WTC11 (cell line): ENCODE data around the gene USP34.
"Not testable (repeated sequence)": the region's sequence is repeated elsewhere in the genome, so short reads cannot be mapped to it uniquely, and the experiment has no call there.

ENCODE experiments used
- CREM ChIP-seq: sonication (generic); formaldehyde crosslinking; IDR thresholded peaks from 2 replicates; pipeline ENCODE4 v1.8.1; 2022; ENCODE audit warnings: mild to moderate bottlenecking, missing genetic modification reagents, moderate library complexity
- CTCF ChIP-seq: fragments of 200-600 bp; IDR thresholded peaks from 2 replicates; pipeline ENCODE4 v1.8.0; 2022; ENCODE audit warnings: antibody characterized with exemption
- ESRRA ChIP-seq: sonication (generic); formaldehyde crosslinking; IDR thresholded peaks from 2 replicates; pipeline ENCODE4 v1.8.1; 2022; ENCODE audit warnings: mild to moderate bottlenecking, missing genetic modification reagents, borderline replicate concordance
- RELA ChIP-seq: sonication (generic); formaldehyde crosslinking; IDR thresholded peaks from 2 replicates; pipeline ENCODE4 v1.8.1; 2022; ENCODE audit warnings: missing genetic modification reagents, mild to moderate bottlenecking, borderline replicate concordance
- SMAD3 ChIP-seq: sonication (generic); formaldehyde crosslinking; IDR thresholded peaks from 2 replicates; pipeline ENCODE4 v1.8.0; 2022; ENCODE audit warnings: missing genetic modification reagents, mild to moderate bottlenecking, borderline replicate concordance
- TCF7 ChIP-seq: sonication (generic); formaldehyde crosslinking; IDR thresholded peaks from 2 replicates; pipeline ENCODE4 v1.8.0; 2022; ENCODE audit warnings: mild to moderate bottlenecking, low read depth, missing genetic modification reagents, moderate library complexity
- TP53 ChIP-seq: sonication (generic); formaldehyde crosslinking; IDR thresholded peaks from 2 replicates; pipeline ENCODE4 v1.8.1; 2023; ENCODE audit warnings: mild to moderate bottlenecking, missing genetic modification reagents
- USF2 ChIP-seq: sonication (generic); formaldehyde crosslinking; IDR thresholded peaks from 2 replicates; pipeline ENCODE4 v1.8.1; 2023; ENCODE audit warnings: mild to moderate bottlenecking, missing genetic modification reagents, moderate library complexity
- ZNF121 ChIP-seq: sonication (generic); formaldehyde crosslinking; IDR thresholded peaks from 2 replicates; pipeline ENCODE4 v1.8.0; 2023; ENCODE audit warnings: missing genetic modification reagents

GRCh38 chr2:61468231-61468630 is 2.7 kb downstream of the USP34 start:
- TF ChIP-seq SMAD3 (CRISPR knock-in tag); CREM (CRISPR knock-in tag); TP53 (CRISPR knock-in tag); CTCF; TCF7 (CRISPR knock-in tag); ZNF121 (CRISPR knock-in tag); USF2; ESRRA; RELA (CRISPR knock-in tag): not testable (repeated sequence)
